ENCODE results near the gene DAD1. TPM values are rescaled to one million over a fixed set of nuclear protein-coding genes. Genes with fewer than 3 reads are reported as not detected.
"Not testable (repeated sequence)": the region's sequence is repeated elsewhere in the genome, so short reads cannot be mapped to it uniquely, and the experiment has no call there.

Gene DAD1
- total RNA-seq, 3 donors from 2014 or later: 287 to 323 (median 300) TPM

DNA sequence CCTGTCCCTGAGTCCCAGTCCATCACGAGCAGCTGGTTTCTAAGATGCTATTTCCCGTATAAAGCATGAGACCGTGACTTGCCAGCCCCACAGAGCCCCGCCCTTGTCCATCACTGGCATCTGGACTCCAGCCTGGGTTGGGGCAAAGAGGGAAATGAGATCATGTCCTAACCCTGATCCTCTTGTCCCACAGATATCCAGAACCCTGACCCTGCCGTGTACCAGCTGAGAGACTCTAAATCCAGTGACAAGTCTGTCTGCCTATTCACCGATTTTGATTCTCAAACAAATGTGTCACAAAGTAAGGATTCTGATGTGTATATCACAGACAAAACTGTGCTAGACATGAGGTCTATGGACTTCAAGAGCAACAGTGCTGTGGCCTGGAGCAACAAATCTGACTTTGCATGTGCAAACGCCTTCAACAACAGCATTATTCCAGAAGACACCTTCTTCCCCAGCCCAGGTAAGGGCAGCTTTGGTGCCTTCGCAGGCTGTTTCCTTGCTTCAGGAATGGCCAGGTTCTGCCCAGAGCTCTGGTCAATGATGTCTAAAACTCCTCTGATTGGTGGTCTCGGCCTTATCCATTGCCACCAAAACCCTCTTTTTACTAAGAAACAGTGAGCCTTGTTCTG, 41.6 kb downstream of the DAD1 start:
- ATAC-seq: no peak

DNA sequence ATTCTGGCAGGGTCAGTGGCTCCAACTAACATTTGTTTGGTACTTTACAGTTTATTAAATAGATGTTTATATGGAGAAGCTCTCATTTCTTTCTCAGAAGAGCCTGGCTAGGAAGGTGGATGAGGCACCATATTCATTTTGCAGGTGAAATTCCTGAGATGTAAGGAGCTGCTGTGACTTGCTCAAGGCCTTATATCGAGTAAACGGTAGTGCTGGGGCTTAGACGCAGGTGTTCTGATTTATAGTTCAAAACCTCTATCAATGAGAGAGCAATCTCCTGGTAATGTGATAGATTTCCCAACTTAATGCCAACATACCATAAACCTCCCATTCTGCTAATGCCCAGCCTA, 42.3 kb downstream of the DAD1 start:
- ATAC-seq (no peak), DNase-seq (no peak)
- H3K36me3 Mint-ChIP-seq (ENCODE audit: insufficient read depth): peaks cover 86% of the 10 kb centered on the region
- peaks cover 98% of the 10 kb centered on the region for H3K4me1 Mint-ChIP-seq (ENCODE audit: low read depth)
- H3K4me3 Mint-ChIP-seq: peak overlapping the region; percentile 82
- no peaks in the 10 kb centered on the region for H3K27me3 Mint-ChIP-seq (ENCODE audit: low read depth)
- no peaks in the 10 kb centered on the region for H3K9me3 Mint-ChIP-seq

More for the DNA sequence above, 41.6 kb downstream of the DAD1 start:
- no peaks in the 10 kb centered on the region for H3K27me3 Mint-ChIP-seq (ENCODE audit: low read depth)
- H3K36me3 Mint-ChIP-seq (ENCODE audit: insufficient read depth): peaks cover 86% of the 10 kb centered on the region
- H3K4me3 Mint-ChIP-seq: peak overlapping the region; percentile 82
- DNase-seq: no peak
- H3K9me3 Mint-ChIP-seq: no peaks in the 10 kb centered on the region
- H3K4me1 Mint-ChIP-seq (ENCODE audit: low read depth): peaks cover 98% of the 10 kb centered on the region

DNA sequence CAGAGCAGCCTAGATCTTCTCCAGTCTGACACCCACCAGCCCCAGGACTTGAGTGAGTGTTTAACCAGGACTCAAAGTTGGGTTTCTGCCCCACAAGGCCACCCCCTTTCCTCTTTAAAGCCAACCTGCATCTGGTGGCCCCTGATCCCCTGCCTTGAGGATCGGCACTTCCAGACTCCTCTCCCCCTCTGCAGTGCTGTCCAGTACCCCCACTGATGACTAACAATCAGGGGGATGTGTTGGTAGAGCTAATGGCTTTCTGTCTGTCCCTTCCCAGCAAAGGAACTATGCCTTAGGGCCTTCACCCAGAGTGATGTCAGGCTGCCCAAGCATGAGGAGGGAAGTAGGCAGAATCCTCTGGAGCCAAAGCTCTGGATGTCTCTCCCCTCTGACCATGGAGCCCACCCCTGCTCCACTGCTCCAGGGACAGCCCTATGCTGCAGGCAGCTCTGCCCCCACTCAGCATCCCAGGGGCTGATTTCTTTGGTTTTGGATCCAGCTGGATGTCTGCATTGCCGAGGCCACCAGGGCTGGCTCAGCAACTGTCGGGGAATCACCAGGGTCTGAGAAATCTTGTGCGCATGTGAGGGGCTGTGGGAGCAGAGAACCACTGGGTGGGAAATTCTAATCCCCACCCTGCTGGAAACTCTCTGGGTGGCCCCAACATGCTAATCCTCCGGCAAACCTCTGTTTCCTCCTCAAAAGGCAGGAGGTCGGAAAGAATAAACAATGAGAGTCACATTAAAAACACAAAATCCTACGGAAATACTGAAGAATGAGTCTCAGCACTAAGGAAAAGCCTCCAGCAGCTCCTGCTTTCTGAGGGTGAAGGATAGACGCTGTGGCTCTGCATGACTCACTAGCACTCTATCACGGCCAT, 42.9 kb downstream of the DAD1 start:
- no peaks in the 10 kb centered on the region for H3K9me3 Mint-ChIP-seq
- DNase-seq (no peak), ATAC-seq (peak in 1 of 2 donors; percentile 8)
- H3K4me3 Mint-ChIP-seq: peak overlapping the region; percentile 82
- H3K36me3 Mint-ChIP-seq (ENCODE audit: insufficient read depth): peaks cover 86% of the 10 kb centered on the region
- H3K4me1 Mint-ChIP-seq (ENCODE audit: low read depth): peaks cover 98% of the 10 kb centered on the region
- no peaks in the 10 kb centered on the region for H3K27me3 Mint-ChIP-seq (ENCODE audit: low read depth)

DNA sequence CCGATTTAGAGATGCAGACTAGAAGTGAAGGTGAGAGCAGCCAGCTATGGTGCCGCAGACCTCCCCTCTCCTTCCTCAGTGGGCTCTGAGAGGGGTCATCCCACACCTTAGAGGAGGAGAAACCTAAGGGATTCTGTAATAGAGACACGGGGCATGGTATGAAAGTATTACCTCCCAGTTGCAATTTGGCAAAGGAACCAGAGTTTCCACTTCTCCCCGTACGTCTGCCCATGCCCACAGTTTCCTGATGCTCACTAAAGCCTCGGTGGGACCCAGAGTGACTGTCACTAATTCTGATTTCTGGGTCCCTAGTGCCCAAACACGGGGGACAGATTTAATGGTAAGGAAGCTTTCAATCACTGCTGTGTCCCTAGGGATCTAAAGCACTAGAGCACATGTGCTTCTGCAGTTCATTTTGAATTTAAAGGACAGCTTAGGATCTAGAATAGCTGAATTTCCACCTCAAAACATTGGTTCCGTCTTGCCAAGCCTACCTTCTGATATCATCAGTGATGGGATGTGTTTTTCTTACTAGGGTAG, 44.1 kb downstream of the DAD1 start:
- no peaks in the 10 kb centered on the region for H3K27me3 Mint-ChIP-seq (ENCODE audit: low read depth)
- peaks cover 98% of the 10 kb centered on the region for H3K4me1 Mint-ChIP-seq (ENCODE audit: low read depth)
- H3K9me3 Mint-ChIP-seq: no peaks in the 10 kb centered on the region
- DNase-seq (no peak), ATAC-seq (no peak)
- H3K36me3 Mint-ChIP-seq (ENCODE audit: insufficient read depth): peaks cover 91% of the 10 kb centered on the region
- H3K4me3 Mint-ChIP-seq: peak overlapping the region; percentile 82

DNA sequence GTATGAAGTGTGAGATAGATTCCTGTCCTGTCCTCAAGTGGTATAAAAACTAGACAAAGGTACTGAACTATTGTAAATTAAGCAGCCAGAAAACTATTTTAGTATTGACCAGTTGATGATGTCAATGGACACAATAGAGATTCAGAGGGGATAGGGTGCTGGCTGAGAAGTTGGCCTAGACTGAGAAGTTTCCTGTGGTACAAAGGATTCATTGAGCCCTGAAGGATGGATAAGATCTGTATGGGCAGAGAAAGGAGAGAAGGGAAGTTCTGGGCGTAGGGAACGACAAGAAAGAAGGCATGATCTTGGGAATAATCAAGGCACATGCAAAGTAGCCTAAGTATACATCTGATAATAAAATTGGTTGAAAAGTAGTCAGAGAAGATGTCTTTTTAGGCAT, 44.6 kb downstream of the DAD1 start:
- no peaks in the 10 kb centered on the region for H3K9me3 Mint-ChIP-seq
- no peak for ATAC-seq
- no peaks in the 10 kb centered on the region for H3K27me3 Mint-ChIP-seq (ENCODE audit: low read depth)
- peak overlapping the region; percentile 82 for H3K4me3 Mint-ChIP-seq
- H3K4me1 Mint-ChIP-seq (ENCODE audit: low read depth): peaks cover 98% of the 10 kb centered on the region
- H3K36me3 Mint-ChIP-seq (ENCODE audit: insufficient read depth): peaks cover 90% of the 10 kb centered on the region
- DNase-seq: no peak

DNA sequence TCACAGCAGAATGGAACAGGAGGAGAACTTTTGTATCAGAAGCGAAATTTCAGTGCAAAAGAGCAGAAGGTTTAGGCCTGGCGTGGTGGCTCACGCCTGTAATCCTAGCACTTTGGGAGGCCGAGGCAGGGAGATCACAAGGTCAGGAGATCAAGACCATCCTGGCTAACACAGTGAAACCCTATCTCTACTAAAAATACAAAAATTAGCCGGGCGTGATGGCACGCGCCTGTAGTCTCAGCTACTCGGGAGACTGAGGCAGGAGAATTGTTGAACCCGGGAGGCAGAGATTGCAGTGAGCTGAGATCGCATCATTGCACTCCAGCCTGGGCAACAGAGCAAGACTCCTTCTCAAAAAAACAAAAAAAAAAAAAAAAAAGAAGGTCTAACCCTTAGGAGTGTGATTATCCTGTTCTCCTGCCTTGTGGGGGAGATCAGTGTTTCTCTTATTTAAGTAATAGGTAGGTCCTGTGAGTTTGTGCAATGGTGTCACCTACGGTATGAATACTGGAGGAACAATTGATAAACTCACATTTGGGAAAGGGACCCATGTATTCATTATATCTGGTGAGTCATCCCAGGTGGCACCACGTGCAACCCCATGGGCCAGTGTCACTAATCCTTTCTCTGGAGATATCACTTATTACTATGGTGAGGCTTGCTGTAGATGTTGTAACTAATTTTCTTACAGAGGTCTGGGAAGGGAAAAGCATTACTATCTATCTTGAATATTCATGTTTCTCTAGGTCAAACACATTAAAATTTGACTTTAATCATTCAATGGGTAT, 45.3 kb downstream of the DAD1 start:
- H3K27me3 Mint-ChIP-seq (ENCODE audit: low read depth); H3K9me3 Mint-ChIP-seq; ATAC-seq; DNase-seq: not testable (repeated sequence)
- peak overlapping the region; percentile 82 for H3K4me3 Mint-ChIP-seq
- peaks cover 90% of the 10 kb centered on the region for H3K36me3 Mint-ChIP-seq (ENCODE audit: insufficient read depth)
- H3K4me1 Mint-ChIP-seq (ENCODE audit: low read depth): peaks cover 98% of the 10 kb centered on the region

DNA sequence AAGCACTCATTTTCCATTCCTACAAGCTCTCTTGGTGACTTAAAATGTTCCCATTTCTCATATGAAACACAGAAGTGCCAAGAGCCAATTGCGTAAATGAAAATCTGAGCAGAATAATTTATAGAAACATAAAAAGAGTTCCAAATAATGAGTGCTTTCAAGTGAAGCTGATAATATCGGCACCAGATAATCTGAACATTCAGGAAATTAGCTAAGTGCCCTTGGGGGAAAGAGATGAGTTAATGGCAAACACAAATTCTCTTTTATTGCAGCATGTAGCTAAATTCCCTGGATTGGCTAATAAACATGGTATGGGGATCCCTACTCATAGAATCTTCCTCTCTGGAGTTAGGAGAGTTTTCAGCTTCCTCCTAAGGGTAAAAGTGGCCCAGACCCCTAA, 46.7 kb downstream of the DAD1 start:
- peaks cover 91% of the 10 kb centered on the region for H3K36me3 Mint-ChIP-seq (ENCODE audit: insufficient read depth)
- no peak for DNase-seq
- H3K4me3 Mint-ChIP-seq: peak overlapping the region; percentile 82
- ATAC-seq: no peak
- no peaks in the 10 kb centered on the region for H3K9me3 Mint-ChIP-seq
- no peaks in the 10 kb centered on the region for H3K27me3 Mint-ChIP-seq (ENCODE audit: low read depth)
- peaks cover 99% of the 10 kb centered on the region for H3K4me1 Mint-ChIP-seq (ENCODE audit: low read depth)

DNA sequence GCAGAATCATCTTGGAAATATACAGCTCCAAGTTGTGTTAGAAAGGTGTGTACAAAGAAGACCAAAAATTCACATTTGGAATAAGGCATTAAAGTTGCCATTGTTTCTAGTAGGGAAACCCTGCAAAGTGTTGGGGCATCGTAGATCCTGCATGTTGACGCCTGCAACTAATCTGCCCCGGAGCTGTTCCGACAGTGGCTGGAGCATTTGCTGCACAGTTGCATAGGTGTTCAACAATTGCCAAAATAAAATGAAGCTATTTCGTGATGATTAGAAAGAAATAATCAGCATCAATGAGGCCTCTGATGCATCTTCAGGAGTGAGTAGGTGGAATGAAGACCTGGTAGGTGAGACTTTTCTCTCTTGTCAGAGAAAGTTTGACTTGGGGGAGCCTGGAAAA, 47.3 kb downstream of the DAD1 start:
- no peaks in the 10 kb centered on the region for H3K9me3 Mint-ChIP-seq
- H3K4me1 Mint-ChIP-seq (ENCODE audit: low read depth): peaks cover 99% of the 10 kb centered on the region
- no peaks in the 10 kb centered on the region for H3K27me3 Mint-ChIP-seq (ENCODE audit: low read depth)
- ATAC-seq (no peak), DNase-seq (no peak)
- peaks cover 92% of the 10 kb centered on the region for H3K36me3 Mint-ChIP-seq (ENCODE audit: insufficient read depth)
- H3K4me3 Mint-ChIP-seq: peak overlapping the region; percentile 82

DNA sequence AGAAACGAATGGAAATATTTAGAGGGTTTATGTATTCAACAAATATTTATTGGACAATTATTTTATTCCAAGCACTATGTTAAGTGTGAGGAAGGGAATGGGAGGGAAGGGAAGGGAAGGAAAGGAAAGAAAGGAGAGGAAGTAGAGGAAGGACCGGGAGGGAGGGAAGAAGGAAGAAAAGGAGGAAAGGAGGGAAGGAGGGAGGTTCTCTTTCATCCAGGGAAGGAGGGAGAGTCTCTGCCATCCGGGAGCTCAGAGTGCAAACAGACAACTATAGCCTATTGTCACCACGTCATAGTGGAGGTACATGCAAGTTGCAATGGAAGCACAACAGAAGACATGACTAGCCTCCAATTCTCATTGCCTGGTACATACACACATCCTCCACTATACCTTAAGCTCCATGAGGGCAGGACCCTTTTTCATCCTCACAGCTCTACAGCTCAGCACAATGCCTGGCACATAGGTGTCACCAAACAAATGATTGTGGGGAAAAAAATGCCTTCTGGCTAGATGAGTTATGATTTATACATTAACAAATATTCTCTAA, 48.1 kb downstream of the DAD1 start:
- Mint-ChIP-seq H3K36me3 (ENCODE audit: insufficient read depth) (peaks cover 89% of the 10 kb centered on the region), H3K4me1 (ENCODE audit: low read depth) (peaks cover 96% of the 10 kb centered on the region), H3K9me3 (no peaks in the 10 kb centered on the region), H3K27me3 (ENCODE audit: low read depth) (no peaks in the 10 kb centered on the region), H3K4me3 (peak overlapping the region; percentile 82)
- no peak for DNase-seq
- no peak for ATAC-seq

DNA sequence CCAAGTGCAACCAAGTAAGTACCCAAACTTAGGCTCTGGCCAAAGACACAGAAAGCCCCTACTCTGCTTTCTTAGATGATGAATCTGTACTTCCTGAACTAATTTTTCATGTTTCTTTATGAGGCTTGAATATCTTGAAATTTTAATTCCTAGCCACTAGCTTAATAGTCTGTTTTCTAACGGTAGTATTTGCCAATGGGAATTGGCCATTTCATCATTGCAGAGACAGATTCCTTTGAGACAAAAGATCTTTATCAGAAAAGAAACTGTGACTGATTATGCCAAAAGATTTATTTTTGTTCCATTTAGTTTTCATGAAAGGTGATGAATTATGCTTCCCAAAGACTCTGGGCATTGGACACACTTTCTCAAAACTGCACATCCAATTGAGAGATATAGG, 48.7 kb downstream of the DAD1 start:
- Mint-ChIP-seq H3K4me1 (ENCODE audit: low read depth) (peaks cover 93% of the 10 kb centered on the region), H3K36me3 (ENCODE audit: insufficient read depth) (peaks cover 86% of the 10 kb centered on the region), H3K4me3 (peak overlapping the region; percentile 82), H3K9me3 (no peaks in the 10 kb centered on the region), H3K27me3 (ENCODE audit: low read depth) (no peaks in the 10 kb centered on the region)
- DNase-seq: no peak
- ATAC-seq: no peak

DNA sequence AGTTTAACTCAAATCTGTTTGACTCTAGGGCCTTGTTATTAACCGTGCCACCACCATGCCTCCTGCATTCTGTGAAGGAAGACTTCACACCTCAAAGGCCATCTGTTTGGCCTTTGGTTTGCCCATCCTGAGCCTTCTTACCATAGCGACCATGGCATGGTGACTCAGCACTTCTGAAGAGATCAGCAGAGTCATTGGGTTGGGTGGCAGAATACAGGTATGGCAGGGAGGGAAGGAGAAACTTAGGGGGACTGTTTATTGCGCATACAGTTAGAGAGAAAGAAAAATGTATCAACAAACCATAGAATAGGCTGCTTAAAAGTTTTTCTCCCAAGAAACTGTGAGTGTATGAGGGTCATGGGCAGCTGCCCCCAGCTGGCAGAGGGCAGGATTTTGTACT, 49.2 kb downstream of the DAD1 start:
- no peaks in the 10 kb centered on the region for H3K9me3 Mint-ChIP-seq
- no peaks in the 10 kb centered on the region for H3K27me3 Mint-ChIP-seq (ENCODE audit: low read depth)
- peaks cover 93% of the 10 kb centered on the region for H3K4me1 Mint-ChIP-seq (ENCODE audit: low read depth)
- peak overlapping the region; percentile 82 for H3K4me3 Mint-ChIP-seq
- ATAC-seq: no peak
- DNase-seq: no peak
- H3K36me3 Mint-ChIP-seq (ENCODE audit: insufficient read depth): peaks cover 87% of the 10 kb centered on the region

DNA sequence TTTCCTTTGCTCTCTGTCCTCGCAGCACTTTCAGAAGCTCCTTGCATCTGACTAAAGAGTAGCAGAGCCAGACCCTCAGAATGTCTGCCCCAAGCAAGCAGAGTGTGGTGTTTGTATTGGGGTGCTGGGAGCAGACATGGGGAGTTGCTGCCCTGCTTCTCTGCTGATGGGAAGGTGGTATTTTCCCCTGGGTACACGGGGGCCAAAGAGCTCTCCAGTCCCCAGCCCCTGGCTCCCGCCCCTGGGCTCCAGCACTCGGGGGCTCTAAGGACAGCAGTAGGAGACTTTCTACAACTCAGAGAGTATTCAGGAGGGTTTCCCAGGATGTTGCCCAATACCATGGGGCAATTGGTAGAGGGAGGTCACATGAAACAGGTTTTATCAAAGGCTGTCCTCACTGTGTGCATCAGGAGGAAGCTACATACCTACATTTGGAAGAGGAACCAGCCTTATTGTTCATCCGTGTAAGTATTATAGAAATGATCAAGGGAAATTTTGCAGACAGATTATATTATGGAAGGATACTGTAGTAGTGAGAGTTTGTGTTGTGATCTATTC, 50.3 kb downstream of the DAD1 start:
- DNase-seq (no peak), ATAC-seq (no peak)
- no peaks in the 10 kb centered on the region for H3K9me3 Mint-ChIP-seq
- peak overlapping the region; percentile 82 for H3K4me3 Mint-ChIP-seq
- peaks cover 91% of the 10 kb centered on the region for H3K4me1 Mint-ChIP-seq (ENCODE audit: low read depth)
- H3K36me3 Mint-ChIP-seq (ENCODE audit: insufficient read depth): peaks cover 85% of the 10 kb centered on the region
- H3K27me3 Mint-ChIP-seq (ENCODE audit: low read depth): no peaks in the 10 kb centered on the region

DNA sequence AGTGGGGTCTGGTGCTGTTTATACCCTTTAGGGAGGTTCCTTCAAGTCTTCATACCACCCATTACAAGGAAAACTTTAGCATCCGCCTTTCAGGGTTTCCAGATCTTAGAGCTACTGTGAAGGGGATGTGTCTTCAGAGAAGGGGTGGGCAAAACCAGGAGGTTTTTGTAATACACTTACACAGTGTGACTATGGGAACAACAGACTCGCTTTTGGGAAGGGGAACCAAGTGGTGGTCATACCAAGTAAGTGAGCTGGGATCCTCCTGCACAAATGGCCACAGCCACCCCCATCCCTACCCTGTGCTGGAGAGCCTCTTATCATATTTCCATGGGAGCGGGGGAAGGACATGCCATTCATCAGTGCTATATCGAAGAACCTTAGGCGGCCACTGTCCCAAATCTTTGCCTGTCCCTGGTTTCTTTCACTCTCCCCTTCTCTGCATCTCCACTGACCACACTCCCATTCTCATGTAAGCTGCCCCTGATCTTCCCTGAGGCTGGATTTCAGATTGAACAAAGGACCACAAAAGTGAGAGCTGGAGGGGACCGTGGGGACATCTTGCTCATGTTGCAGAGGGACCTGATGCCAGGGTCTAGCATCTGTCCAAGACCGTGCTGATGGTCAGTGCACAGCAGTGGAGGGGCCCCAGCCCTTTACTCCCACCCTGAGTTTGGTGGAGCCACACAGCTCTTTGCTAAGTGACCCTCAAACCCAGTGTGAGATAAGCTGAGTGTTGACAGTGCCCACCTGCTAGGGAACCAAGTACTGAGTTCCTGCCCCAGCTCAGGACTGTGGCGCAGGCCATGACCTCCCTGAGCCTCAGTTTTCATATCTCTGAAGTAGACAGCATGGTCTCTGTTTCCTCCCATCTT, 51.4 kb downstream of the DAD1 start:
- Mint-ChIP-seq H3K4me1 (ENCODE audit: low read depth) (peaks cover 93% of the 10 kb centered on the region), H3K4me3 (peak overlapping the region; percentile 82)
- peak in 1 of 2 donors; percentile 8 for ATAC-seq

More for the DNA sequence above, 51.4 kb downstream of the DAD1 start:
- no peak for DNase-seq
- H3K9me3 Mint-ChIP-seq: no peaks in the 10 kb centered on the region
- peaks cover 89% of the 10 kb centered on the region for H3K36me3 Mint-ChIP-seq (ENCODE audit: insufficient read depth)
- H3K27me3 Mint-ChIP-seq (ENCODE audit: low read depth): no peaks in the 10 kb centered on the region

All from activated T-cell treated with anti-CD3 and anti-CD28 coated beads, Interleukin-2, amount 50 U/mL, for 4 hours (primary cell).